ENCODE results near the gene CDKN2B-AS1. TPM values are rescaled to one million over a fixed set of nuclear protein-coding genes. Genes with fewer than 3 reads are reported as not detected.

CDKN2B-AS1 gene
- total RNA-seq, 6 donors from 2014 or later: 1.3 to 3.0 (median 1.7) TPM; not detected in 1

- H3K27me3 ChIP-seq: no peaks in the 10 kb centered on the region
- DNase-seq: no peak
- no peak for ATAC-seq (ENCODE audit: low FRiP score in 2 of 2)
- no peak overlapping the region for H3K4me3 ChIP-seq
- H3K36me3 ChIP-seq: no peaks in the 10 kb centered on the region
- TF ChIP-seq POLR2AphosphoS5 (IDR thresholded peaks at IDR 0.05) (no peak), EP300 (IDR thresholded peaks at IDR 0.05) (no peak), POLR2A (IDR thresholded peaks at IDR 0.05) (no peak), CTCF (IDR thresholded peaks at IDR 0.05) (no peak)
- H3K9me3 ChIP-seq: no peaks in the 10 kb centered on the region
- H3K27ac ChIP-seq: no peak overlapping the region
- H3K4me1 ChIP-seq: no peaks in the 10 kb centered on the region
Measured at GRCh38 chr9:22148528-22148875, 153.9 kb downstream of the CDKN2B-AS1 start.

GRCh38 chr9:22148876-22149637 lies 154.5 kb downstream of the CDKN2B-AS1 start:
- peak in 1 of 2 donors; percentile 44 for ATAC-seq (ENCODE audit: low FRiP score in 2 of 2)
- H3K27ac ChIP-seq: no peak overlapping the region

GRCh38 chr9:22154064-22154463 lies 159.5 kb downstream of the CDKN2B-AS1 start:
- no peak for TF ChIP-seq CTCF (IDR thresholded peaks at IDR 0.05)
- TF ChIP-seq POLR2A (IDR thresholded peaks at IDR 0.05): no peak
- TF ChIP-seq POLR2AphosphoS5 (IDR thresholded peaks at IDR 0.05): no peak
- TF ChIP-seq EP300 (IDR thresholded peaks at IDR 0.05): no peak
- Histone ChIP-seq H3K9me3 (no peaks in the 10 kb centered on the region), H3K4me3 (no peak overlapping the region), H3K27ac (no peak overlapping the region), H3K27me3 (no peaks in the 10 kb centered on the region), H3K36me3 (no peaks in the 10 kb centered on the region), H3K4me1 (peaks cover 9 to 18% (median 14%) of the 10 kb centered on the region in 4 donors)
- 90 to 94% methylated on average over 2 to 3 of the region's 10 CpGs for whole genome bisulfite sequencing, 2 donors
- ATAC-seq (ENCODE audit: low FRiP score in 2 of 2) (peak in 1 of 2 donors; percentile 51), DNase-seq (no peak)

More at GRCh38 chr9:22148876-22149637, 154.5 kb downstream of the CDKN2B-AS1 start:
- Histone ChIP-seq H3K4me3 (no peak overlapping the region), H3K36me3 (no peaks in the 10 kb centered on the region), H3K4me1 (no peaks in the 10 kb centered on the region), H3K27me3 (no peaks in the 10 kb centered on the region), H3K9me3 (no peaks in the 10 kb centered on the region)
- DNase-seq: no peak
- TF ChIP-seq POLR2A (IDR thresholded peaks at IDR 0.05) (no peak), CTCF (IDR thresholded peaks at IDR 0.05) (no peak), EP300 (IDR thresholded peaks at IDR 0.05) (no peak), POLR2AphosphoS5 (IDR thresholded peaks at IDR 0.05) (no peak)

- ATAC-seq (ENCODE audit: low FRiP score in 2 of 2) (no peak), DNase-seq (no peak)
- H3K9me3 ChIP-seq: no peaks in the 10 kb centered on the region
- H3K36me3 ChIP-seq: no peaks in the 10 kb centered on the region
- no peaks in the 10 kb centered on the region for H3K27me3 ChIP-seq
- H3K4me3 ChIP-seq: no peak overlapping the region
- TF ChIP-seq EP300 (IDR thresholded peaks at IDR 0.05): no peak
- TF ChIP-seq POLR2A (IDR thresholded peaks at IDR 0.05): no peak
- TF ChIP-seq POLR2AphosphoS5 (IDR thresholded peaks at IDR 0.05): no peak
- no peak for TF ChIP-seq CTCF (IDR thresholded peaks at IDR 0.05)
- H3K4me1 ChIP-seq: peaks cover 13 to 22% (median 18%) of the 10 kb centered on the region in 4 donors
- no peak overlapping the region for H3K27ac ChIP-seq
- 87 to 90% methylated on average over 6 of the region's 6 CpGs for WGBS, 2 donors
Measured at GRCh38 chr9:22156586-22156985, 162.0 kb downstream of the CDKN2B-AS1 start.

GRCh38 chr9:22157276-22157675 lies 162.7 kb downstream of the CDKN2B-AS1 start:
- Histone ChIP-seq H3K27ac (no peak overlapping the region), H3K36me3 (no peaks in the 10 kb centered on the region), H3K27me3 (no peaks in the 10 kb centered on the region), H3K4me1 (peaks cover 13 to 22% (median 18%) of the 10 kb centered on the region in 4 donors), H3K9me3 (no peaks in the 10 kb centered on the region), H3K4me3 (no peak overlapping the region)
- no peak for DNase-seq
- ATAC-seq (ENCODE audit: low FRiP score in 2 of 2): no peak
- TF ChIP-seq CTCF (IDR thresholded peaks at IDR 0.05) (no peak), POLR2A (IDR thresholded peaks at IDR 0.05) (no peak), POLR2AphosphoS5 (IDR thresholded peaks at IDR 0.05) (no peak), EP300 (IDR thresholded peaks at IDR 0.05) (no peak)
